SW480 (cell line): ENCODE results near the gene PGF.
"Not testable (repeated sequence)": the region's sequence is repeated elsewhere in the genome, so short reads cannot be mapped to it uniquely, and the experiment has no call there.

Experiments
- DNase-seq: peaks from one replicate; pipeline ENCODE4 v3.0.0-alpha.2; 2016; ENCODE audit warnings: low spot score

Gene PGF

DNA sequence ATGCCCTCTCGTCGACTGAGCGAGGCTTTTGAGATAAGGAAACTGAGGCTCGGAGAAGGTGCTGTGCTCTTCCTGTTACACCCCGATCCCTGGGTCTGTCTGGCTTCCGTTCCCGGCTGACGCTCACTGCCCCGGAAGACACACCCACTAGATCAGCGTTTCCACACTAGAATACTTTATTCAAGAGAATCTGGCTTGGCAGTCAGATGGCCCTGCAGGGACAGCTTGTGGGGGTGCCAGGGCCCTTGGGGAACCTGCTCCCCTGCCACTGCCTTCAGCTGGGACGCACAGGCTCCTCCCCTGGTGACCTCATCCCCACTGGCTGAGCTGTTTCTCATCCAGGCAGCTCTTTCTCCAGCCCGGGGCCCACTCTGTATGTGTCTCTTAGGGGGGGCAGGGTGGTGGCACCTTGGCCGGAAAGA, 13.7 kb downstream of the PGF start:
- DNase-seq, result peak; percentile 22

DNA sequence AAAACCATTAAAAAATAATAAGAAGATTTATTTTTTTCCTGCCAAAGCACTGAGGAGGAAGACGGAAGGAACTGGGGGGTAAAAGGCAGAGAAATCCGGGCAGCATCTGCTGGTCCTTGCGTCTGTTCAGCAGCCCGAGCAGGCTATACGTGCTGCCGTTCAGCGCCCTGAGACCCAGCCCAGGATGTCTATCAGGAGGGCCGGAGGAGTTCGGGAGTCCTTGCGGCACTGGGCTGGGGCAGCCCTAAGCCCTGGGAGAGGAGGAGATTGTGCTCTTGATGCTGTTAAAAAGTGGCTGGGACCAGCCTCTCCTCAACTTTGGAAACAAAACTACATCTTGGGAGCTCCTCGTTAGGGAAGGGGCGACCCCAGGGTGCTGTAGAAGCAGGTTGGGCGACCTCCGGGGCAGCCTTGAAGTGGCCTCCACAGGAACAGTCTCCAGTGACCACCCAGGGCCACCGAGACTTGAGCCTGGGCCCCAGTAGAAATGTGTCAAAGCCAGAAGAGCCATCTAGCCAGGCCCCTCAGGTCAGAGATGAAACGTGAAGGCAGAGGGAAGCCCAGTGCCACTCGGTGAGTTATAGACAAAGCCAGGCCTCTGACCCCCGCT, 14.3 kb downstream of the PGF start:
- DNase-seq, result no peak

DNA sequence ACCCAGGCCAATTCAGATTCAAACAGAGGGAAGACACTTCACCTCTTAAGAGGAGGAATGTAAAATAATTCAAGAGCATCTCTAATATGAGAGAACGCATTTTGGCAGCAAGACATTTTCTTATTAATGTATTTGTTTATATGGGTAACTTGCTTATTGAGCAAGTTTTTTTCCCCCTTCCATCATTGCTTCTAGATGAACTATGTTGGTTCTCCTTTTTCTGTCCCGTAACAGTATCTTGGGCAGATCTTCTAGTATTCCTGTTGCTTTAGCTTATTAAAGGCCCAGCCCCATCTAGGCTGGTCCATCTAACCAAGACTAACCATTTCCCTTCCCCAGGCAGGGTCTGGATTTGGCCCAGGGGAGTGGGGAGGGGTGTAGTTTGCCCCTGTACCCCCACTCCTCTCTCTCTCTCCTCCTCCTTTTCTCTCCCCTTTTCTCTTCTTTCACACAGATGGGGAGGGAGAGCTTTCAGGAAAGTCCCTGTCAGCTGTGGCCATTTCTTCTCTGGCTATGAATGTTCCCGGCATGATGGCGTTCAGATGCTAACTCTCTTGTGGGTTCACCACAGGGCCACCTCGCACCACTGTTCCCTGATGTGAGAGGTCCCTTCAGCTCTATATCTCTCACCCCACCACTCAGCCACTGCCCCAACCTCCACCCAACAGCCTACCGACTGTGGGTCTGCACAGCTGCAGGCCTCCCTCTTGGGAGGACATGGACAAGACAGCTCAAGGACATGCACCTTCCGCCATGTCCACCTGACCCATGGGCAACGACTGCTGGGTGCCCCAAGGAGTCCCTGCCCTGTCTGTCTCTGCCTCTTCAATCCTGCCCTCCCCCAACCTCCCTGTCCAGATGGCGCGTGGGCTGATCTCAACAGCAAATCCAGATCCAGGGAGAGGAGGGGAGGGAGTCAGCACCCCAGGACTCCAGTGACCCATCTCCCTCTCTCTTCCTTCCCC, 16.6 kb downstream of the PGF start:
- DNase-seq, result no peak

DNA sequence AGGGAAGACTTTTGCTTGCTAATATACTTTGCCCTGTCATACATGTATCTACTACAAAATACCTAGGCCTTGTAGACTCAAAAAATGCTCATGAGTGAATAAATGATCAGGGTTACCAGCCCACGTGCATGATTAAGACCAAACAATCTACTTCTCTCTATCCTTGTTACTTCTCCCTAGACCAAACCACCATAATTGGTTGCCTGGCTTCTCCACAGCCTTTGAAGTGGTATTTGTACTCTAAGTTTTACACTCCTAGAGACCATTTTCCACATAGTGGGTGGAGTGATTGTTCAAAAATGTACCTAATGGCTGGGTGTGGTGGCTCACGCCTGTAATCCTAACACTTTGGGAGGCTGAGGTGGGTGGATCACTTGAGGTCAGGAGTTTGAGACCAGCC, 18.2 kb downstream of the PGF start:
- DNase-seq, result peak; percentile 85

DNA sequence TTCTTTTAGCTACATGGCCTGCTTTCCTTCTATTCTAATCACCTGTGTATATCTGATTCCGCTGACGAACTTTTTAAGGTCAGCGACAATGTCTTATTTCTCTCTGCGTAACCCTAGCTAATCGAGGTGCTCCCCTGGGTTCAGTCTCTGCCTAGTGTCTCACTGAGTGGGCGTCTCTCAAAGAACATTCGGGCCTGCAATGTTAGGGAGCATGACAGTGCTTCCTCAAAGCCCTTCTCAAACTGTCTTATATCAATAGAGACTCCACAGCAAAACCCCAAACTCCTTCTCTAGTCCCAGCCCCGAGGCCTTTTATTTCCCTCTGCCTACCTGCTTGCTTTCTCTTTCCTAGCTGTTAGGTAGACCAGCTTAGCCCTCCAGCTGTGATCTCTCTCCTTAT, 18.7 kb downstream of the PGF start:
- DNase-seq, result no peak

DNA sequence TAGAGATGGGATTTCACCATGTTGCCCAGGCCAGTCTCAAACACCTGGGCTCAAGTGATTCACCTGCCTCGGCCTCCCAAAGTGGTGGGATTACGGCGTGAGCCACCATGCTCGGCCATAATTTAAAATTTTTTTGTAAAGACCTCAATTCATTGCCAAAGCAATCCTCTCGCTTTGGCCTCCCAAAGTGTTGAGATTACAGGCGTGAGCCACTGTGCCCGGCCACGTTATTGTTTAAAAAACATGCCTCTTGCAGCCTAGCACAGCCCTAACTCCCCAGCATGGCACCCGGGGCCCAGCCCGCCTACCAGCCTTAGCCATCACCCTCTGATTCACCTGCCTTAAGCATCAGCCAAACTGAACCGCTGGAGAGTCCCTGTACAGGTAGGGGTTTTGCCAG, 19.2 kb downstream of the PGF start:
- no peak for DNase-seq

DNA sequence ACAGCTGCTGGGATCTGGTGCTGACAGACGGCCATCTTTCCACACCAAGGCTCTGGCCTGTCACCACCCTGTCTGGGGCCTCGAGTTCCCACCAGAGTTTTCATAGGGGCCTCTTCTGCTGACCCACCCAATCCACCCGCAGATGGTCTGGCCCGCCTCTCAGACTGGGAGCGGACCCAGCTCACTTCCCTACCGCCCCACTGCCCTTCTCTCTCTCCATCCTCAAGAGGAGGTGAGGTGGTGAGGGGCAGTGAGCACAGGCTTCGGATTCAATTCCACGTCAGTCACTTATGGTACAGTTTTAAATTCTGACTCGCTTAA, 20.1 kb downstream of the PGF start:
- DNase-seq, result no peak

DNA sequence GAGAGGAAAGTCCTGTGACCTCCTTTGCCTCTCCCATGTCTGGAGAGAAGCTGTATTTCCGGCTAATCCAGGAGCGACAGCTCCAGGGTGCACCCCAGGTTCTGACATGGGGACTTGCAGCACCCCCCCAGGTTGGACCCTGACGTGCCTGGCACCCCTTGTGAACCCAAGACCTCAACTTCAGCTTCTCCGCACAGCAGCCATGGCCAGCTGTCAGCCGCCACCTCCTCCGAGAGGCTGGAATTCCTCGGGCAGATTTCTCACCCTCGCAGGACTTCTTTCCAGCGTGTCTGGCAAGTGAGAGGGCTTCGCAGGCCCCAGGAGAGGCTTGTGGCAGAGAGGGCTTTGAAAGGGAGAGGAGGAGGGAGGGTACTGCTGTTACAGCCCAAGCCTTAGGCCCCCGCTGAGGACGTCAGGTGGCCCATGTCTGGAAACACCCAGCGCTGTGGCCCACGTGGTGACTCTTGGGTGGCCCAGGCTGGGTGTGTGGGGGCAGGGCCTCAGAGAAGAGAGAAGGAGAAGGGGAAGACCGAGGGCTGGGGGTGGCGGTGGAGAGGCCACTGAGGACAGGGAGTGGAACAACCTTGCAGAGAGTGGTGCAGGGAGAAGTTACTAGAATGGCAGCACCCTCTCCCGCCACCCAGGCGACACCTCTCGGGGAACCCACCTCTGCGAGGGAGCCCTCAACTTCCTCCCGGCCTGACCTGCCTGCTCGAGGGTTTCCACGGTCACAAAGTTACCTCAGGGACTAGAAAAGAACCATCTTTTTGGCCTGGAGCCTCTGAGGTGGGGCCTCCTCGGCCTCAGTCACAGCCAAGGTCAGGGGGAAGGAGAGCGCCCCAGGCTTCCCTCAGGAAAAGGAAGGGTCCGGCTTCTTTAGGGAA, 20.7 kb downstream of the PGF start:
- DNase-seq, result no peak

DNA sequence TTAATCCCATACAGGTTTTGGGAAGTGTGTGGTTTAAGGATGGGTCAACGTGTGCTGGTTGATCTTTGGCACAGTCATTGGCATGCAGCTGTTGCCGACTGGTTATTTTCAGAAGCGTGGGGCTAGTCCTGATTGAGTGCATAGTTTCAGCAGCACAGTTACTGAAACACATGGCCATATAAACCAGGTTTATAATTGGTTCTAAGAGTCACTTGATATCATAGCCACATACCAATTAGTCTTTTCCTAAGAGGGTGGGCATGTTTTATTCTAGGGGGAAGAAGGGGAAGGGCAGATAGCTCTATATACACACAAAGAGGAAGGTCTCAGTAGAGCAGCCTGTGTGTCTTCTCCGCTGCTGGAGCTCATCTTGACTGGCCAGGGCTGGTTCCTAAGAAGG, 21.4 kb downstream of the PGF start:
- no peak for DNase-seq

DNA sequence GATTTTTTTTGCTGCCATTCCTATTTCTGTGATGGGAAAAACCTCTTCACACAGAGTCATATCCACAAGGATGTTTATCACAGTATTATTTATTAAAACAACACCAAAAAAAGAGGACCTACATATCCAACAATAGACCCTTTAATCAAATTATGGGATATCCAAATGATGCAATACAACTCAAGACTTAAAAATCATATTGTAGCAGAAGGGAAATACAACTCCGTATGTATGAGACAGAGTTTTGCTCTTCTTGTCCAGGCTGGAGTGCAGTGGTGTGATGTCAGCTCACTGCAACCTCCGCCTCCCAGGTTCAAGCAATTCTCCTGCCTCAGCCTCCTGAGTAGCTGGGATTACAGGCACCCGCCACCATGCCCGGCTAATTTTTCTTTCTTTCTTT, 22.5 kb downstream of the PGF start:
- not testable (repeated sequence) for DNase-seq

DNA sequence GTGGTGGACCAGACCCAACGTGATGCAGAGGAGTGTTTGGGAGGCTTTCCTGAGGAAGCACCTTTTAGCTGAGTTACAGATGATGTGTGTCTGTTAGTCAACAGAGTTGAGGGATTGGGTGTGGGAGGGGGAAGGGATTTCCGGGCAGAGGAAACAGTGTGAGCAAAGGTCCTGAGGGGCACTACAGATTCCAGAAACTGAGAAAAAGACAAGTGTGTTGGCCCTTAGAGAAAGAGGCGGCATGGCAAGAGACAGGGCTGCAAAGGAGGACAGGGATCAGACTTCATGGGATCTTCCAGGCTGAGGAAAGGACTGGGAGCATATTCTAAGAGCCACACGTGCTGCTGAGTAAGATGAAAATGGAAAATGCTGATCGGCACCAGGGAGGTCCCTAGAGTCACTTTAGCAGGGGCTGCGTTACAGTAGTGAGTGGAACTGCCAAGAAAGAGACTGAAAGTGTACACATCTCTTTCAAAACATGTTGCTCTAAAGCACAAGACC, 22.9 kb downstream of the PGF start:
- no peak for DNase-seq

DNA sequence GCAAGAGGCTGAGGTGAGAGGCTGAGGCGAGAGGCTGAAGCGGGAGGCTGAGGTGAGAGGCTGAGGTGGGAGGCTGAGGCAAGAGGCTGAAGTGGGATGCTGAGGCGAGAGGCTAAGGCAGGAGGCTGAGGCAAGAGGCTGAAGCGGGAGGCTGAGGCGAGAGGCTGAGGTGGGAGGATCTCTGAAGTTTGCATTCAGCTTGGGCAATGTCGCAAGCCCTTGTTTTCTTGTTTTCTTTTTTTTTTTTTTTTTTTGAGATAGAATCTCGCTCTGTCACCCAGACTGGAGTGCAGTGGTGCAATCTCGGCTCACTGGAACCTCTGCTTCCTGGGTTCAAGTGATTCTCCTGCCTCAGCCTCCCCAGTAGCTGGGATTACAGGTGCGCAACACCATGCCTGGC, 23.7 kb downstream of the PGF start:
- not testable (repeated sequence) for DNase-seq

DNA sequence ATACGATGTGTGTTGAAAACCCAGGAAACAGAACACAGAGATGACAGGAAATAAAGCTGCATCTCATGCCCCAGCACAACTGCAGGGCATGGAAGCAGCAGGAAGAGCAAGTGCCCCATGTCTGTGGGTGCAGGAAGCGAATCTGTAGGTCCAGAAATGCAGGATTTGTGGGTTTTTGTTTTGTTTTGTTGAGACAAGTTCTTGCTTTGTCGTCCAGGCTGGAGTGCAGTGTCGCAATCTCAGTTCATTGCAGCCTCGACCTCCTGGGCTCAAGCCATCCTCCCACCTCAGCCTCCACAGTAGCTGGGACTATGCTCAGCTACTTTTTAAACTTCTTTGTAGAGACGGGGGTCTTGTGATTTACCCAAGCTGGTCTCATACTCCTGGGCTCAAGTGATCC, 26.2 kb downstream of the PGF start:
- no peak for DNase-seq

DNA sequence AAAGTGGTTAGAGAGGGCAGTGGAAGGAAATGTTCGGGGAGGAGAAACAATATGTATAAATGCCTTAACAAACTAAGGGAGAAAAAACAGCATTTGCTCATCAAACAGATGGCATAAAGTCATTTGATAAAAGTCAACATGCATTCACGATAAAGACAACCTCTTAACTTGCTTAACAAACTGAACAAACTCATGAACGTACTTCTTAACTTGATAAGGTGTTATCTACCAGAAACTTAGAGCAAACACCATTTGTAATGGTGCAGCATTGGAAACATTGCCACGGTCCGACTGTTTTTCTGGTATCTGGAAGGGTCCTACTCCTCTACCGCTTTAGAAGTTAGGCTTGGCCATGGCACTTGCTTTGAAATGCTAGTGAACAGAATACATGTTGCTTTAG, 28.2 kb downstream of the PGF start:
- DNase-seq, result no peak

DNA sequence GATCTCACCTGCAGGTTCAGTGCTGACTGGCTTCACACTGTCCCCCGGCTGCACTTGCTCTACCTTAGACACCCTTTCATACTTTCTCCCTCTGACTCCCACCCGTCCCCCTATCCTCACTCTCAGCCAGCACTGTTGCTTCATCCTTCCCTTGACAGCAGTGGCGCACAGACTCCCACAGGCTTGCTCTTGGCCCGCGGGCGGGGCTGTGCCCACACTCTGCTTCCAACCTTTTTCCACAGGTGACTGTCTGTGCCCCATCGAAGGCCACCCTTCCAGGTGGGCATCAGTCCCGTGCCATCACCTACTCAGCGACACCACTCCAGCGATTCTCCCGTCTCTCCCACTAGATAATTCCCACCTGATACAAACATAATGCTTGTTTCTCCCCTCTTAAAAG, 31.3 kb downstream of the PGF start:
- DNase-seq, result no peak

DNA sequence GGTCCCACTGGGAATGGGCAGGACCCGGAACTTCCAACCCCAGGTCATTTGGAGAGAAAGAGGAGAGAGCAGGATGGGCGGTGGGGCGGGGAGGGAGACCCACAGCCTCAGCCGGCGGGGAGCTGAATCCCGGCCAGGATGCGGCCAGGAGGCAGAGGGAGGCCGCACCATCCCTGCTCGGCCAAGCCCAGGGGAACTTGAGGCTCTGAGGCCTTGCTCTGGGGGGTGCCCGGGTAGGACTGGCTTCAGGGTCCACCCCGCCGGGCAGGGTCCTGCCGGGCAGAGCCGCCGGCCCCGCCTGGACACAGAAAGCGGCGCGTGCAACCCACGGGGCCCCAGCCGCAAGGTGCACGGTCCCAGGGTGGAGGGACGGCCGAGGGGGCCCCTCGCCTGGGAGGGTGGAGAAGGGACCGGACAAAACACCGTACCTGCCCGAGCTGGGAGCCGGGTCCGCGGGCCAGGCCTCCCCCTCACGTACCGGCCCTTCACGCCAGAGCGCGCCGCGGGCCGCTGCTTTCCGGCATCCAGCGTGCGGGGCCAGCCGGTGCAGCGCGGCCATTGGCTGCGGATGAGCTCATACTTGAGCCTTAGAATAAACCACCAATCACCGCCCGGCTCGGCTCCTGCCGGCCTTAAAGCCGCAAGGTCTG, 32.5 kb downstream of the PGF start, which contains the start of gene RPS6KL1:
Gene RPS6KL1 (minus strand): TSS at position 509 of the 650 bp plus-strand sequence. CDS start 1,719 bp downstream, outside the sequence.
- DNase-seq, result peak; percentile 85

DNA sequence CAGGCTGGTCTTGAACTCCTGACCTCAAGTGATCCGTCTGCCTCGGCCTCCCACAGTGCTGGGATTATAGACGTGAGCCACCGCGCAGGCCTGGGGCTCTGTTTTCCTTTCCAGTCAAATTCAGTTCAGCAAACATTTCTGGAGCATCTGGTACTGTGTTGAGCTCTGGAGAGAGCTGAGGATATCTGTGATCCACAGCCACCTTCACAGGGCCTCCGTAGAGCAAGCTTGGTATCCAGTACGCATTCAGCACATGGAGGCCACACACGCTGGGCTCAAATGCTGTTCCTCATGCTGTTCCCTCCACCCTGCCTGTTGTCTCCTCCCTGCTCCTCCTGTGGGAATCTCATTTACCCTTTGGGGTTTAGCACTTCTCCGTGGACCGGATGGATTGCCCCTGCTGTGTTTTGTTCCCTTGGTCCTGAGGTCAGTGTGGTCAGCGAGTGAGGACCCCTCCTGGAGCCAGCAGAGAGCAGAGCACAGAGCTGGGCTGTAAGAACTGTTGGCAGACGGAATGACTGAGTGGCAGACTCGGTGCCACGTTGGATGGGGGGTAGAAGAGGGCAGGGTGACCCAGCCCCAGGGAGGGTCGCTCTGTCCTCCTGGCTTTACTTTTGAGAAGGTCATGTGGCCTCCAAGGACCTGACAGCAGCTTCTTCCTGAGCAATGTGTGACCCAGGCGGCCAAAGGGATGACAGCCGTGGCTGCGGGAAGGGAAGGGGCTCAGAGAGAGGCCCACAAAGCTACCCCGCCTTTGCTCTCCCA, 33.2 kb downstream of the PGF start:
- DNase-seq, result no peak

DNA sequence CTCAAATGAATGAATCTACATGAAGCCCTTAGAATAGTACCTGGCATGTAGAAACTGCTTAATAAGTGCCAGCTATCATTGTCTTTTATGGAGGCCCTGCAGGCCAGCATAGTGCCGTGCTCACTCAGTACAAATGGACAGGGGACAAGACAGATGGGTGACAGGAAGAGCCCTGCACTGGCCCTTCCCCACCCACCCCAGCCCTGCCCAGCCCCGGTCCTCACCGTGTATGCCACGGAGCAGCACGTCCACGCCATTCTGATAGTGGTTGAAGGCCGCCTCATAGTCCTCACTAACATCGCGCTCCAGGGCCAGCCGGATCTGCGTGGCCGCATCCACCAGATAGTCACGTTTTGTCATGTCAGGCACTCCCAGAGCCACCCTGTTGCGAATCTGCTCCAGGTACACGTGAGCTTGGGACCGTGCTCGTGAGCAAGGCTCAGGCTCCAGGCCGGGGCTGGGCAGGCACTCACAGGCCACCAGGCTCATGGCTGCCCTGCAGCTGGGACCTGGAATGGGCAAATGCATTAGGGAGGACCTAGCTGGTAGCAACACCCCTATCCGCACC, 34.3 kb downstream of the PGF start:
- DNase-seq, result no peak

DNA sequence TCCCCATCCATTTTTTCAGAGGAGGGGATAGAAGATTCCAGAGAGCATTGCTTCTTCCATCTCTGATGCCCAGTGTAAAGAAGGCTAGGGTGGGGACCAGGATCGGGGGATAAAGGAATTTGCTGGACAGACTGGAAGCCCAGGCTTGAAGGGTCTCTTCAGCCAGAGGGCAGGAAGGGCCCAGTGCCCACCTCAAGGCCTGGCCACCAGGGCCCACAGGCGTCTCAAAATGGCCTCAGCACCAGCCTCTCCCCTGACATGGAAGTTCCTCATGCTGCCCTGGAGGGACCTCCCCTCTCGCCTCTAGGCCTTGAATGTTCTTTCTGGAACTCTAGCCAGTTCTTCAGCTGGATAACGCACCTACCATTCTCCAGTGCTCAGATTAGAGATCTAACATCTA, 35.1 kb downstream of the PGF start:
- no peak for DNase-seq

DNA sequence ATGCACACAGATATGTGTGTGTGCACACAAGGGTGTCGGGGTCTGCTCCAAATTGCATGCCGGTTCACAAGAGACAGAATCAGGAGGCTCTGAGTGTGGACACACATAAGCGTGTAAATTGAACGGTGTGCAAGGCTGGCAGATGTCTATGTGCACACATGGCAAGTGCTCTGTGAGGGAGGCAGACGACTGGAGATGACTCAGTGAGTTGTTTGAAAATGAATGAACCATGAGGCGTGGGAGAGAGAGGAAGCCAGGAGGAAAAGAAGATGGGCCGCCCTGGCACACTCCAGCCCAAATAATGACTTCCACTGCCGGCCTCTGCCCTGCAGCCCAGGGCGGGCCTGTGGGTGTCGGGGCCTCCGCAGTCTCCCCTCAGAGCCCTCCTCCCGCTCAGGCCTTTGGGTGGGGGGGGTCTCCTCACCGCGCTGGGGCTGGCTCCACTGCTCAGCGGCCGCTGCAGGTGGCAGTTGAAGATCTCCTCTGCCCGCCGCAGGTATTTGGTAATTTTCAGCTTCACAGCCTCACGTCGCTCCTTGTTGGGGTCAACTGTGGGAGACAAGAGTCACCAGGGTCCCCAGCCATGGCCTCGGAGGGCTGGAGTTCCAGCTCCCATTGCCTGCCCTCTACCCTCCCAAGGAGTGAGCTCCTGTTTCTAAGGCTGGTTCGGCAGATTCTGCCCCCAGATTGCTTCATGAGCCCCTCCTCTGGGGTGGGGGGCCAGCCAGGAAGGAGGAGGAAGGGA, 35.8 kb downstream of the PGF start:
- DNase-seq, result no peak
